ENCODE data around the gene CA10.
A peak's percentile ranks its signal among the peaks of the same experiment; 100 is the strongest.

Gene CA10

GRCh38 chr17:51720439-51720838 is 438.1 kb downstream of the CA10 start:
- no peak for DNase-seq (ENCODE audit: low read depth, low spot score)
- H3K4me3 ChIP-seq (ENCODE audit: low read length) = no peak overlapping the region

GRCh38 chr17:51718983-51719382 is 439.5 kb downstream of the CA10 start:
- H3K4me3 ChIP-seq (ENCODE audit: low read length) = no peak overlapping the region
- no peak for DNase-seq (ENCODE audit: low read depth, low spot score)

GRCh38 chr17:51711581-51711980 is 446.9 kb downstream of the CA10 start:
- DNase-seq (ENCODE audit: low read depth, low spot score) = no peak
- no peak overlapping the region for H3K4me3 ChIP-seq (ENCODE audit: low read length)

- DNase-seq (ENCODE audit: low read depth, low spot score) = no peak
- H3K4me3 ChIP-seq (ENCODE audit: low read length) = no peak overlapping the region
Observed at GRCh38 chr17:51710634-51710979, 447.9 kb downstream of the CA10 start.

- DNase-seq (ENCODE audit: low read depth, low spot score) = no peak
- no peak overlapping the region for H3K4me3 ChIP-seq (ENCODE audit: low read length)
Observed at GRCh38 chr17:51709694-51710633, 448.6 kb downstream of the CA10 start.

GRCh38 chr17:51707216-51707615 is 451.3 kb downstream of the CA10 start:
- no peak for DNase-seq (ENCODE audit: low read depth, low spot score)
- no peak overlapping the region for H3K4me3 ChIP-seq (ENCODE audit: low read length)

- no peak overlapping the region for H3K4me3 ChIP-seq (ENCODE audit: low read length)
- DNase-seq (ENCODE audit: low read depth, low spot score) = no peak
Observed at GRCh38 chr17:51706093-51706492, 452.4 kb downstream of the CA10 start.

- H3K4me3 ChIP-seq (ENCODE audit: low read length) = no peak overlapping the region
- no peak for DNase-seq (ENCODE audit: low read depth, low spot score)
Observed at GRCh38 chr17:51703361-51704341, 454.9 kb downstream of the CA10 start.

GRCh38 chr17:51702963-51703360 is 455.6 kb downstream of the CA10 start:
- H3K4me3 ChIP-seq (ENCODE audit: low read length) = no peak overlapping the region
- DNase-seq (ENCODE audit: low read depth, low spot score) = no peak

GRCh38 chr17:51701501-51701900 is 457.0 kb downstream of the CA10 start:
- no peak for DNase-seq (ENCODE audit: low read depth, low spot score)
- H3K4me3 ChIP-seq (ENCODE audit: low read length) = no peak overlapping the region

GRCh38 chr17:51700011-51700760 is 458.3 kb downstream of the CA10 start:
- no peak overlapping the region for H3K4me3 ChIP-seq (ENCODE audit: low read length)
- DNase-seq (ENCODE audit: low read depth, low spot score) = no peak

- H3K4me3 ChIP-seq (ENCODE audit: low read length) = no peak overlapping the region
- no peak for DNase-seq (ENCODE audit: low read depth, low spot score)
Observed at GRCh38 chr17:51699303-51699702, 459.2 kb downstream of the CA10 start.

- DNase-seq (ENCODE audit: low read depth, low spot score) = no peak
- H3K4me3 ChIP-seq (ENCODE audit: low read length) = no peak overlapping the region
Observed at GRCh38 chr17:51692917-51693316, 465.6 kb downstream of the CA10 start.

GRCh38 chr17:51687887-51688286 is 470.6 kb downstream of the CA10 start:
- H3K4me3 ChIP-seq (ENCODE audit: low read length) = no peak overlapping the region
- peak; percentile 81 for DNase-seq (ENCODE audit: low read depth, low spot score)

GRCh38 chr17:51685287-51685909 is 473.1 kb downstream of the CA10 start:
- H3K4me3 ChIP-seq (ENCODE audit: low read length) = no peak overlapping the region
- DNase-seq (ENCODE audit: low read depth, low spot score) = no peak

GRCh38 chr17:51684214-51684613 is 474.3 kb downstream of the CA10 start:
- no peak for DNase-seq (ENCODE audit: low read depth, low spot score)

GRCh38 chr17:51683291-51683690 is 475.2 kb downstream of the CA10 start:
- DNase-seq (ENCODE audit: low read depth, low spot score) = no peak
- H3K4me3 ChIP-seq (ENCODE audit: low read length) = no peak overlapping the region

More at GRCh38 chr17:51684214-51684613, 474.3 kb downstream of the CA10 start:
- no peak overlapping the region for H3K4me3 ChIP-seq (ENCODE audit: low read length)

GRCh38 chr17:51682115-51682514 is 476.4 kb downstream of the CA10 start:
- no peak overlapping the region for H3K4me3 ChIP-seq (ENCODE audit: low read length)
- DNase-seq (ENCODE audit: low read depth, low spot score) = no peak

- no peak overlapping the region for H3K4me3 ChIP-seq (ENCODE audit: low read length)
Observed at GRCh38 chr17:51677875-51678274, 480.6 kb downstream of the CA10 start.

More at GRCh38 chr17:51677875-51678274, 480.6 kb downstream of the CA10 start:
- no peak for DNase-seq (ENCODE audit: low read depth, low spot score)

Measured in Jurkat, Clone E6-1 (cell line).